Measurements from ENCODE around the gene ACAP1.
"Not testable (repeated sequence)": the region's sequence is repeated elsewhere in the genome, so short reads cannot be mapped to it uniquely, and the experiment has no call there.

ACAP1 gene

DNA sequence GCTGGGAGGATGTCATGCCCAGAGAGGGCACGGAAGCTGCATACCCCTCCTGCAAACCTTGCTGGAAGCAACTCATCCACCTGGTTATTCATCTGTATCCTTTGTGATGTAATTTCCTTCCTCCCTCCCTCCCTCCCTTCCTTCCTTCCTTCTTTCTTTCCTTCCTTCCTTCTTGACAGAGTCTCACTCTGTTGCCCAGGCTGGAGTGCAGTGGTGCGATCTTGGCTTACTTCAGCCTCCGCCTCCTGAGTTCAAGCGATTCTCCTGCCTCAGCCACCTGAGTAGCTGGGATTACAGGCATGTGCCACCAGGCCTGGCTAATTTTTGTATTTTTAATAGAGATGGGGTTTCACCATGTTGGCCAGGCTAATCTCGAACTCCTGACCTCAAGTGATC, 32.3 kb downstream of the ACAP1 start:
- H2BK12ac ChIP-seq (ENCODE audit: low read length); H3K14ac ChIP-seq (ENCODE audit: low read length); H2BK120ac ChIP-seq (ENCODE audit: insufficient read depth, low read length, poor library complexity); H4K91ac ChIP-seq (ENCODE audit: low read depth, low read length); H3K4me3 ChIP-seq (ENCODE audit: low read depth, low read length); H3K4ac ChIP-seq (ENCODE audit: low read depth, low read length); H3K36me3 ChIP-seq (ENCODE audit: control insufficient read depth in 1 of 2, insufficient read depth in 2 of 2, low read length in 2 of 2); H3K18ac ChIP-seq (ENCODE audit: low read length); H3K79me1 ChIP-seq (ENCODE audit: low read length); H3K27me3 ChIP-seq (ENCODE audit: insufficient read depth, low read length); H2BK5ac ChIP-seq (ENCODE audit: low read depth, low read length, poor library complexity); H2AK5ac ChIP-seq (ENCODE audit: low read length); DNase-seq; H4K8ac ChIP-seq (ENCODE audit: low read depth, low read length); H3K79me2 ChIP-seq (ENCODE audit: control insufficient read depth, insufficient read depth, low read length, poor library complexity); H3K23ac ChIP-seq (ENCODE audit: low read length); H3K4me2 ChIP-seq (ENCODE audit: low read length); H2AFZ ChIP-seq (ENCODE audit: insufficient read depth, low read length, poor library complexity); H3K27ac ChIP-seq (ENCODE audit: low read depth, low read length); H3K4me1 ChIP-seq (ENCODE audit: control insufficient read depth in 1 of 2, insufficient read depth in 2 of 2, low read length in 2 of 2); H3K9me3 ChIP-seq (ENCODE audit: insufficient read depth, low read depth, low read length); H3K9ac ChIP-seq (ENCODE audit: low read length); H4K12ac ChIP-seq (ENCODE audit: low read depth, low read length): not testable (repeated sequence)
- WGBS (ENCODE audit: extremely low coverage, insufficient coverage, insufficient read length): no CpG with 5 or more reads among the region's 5 CpGs

DNA sequence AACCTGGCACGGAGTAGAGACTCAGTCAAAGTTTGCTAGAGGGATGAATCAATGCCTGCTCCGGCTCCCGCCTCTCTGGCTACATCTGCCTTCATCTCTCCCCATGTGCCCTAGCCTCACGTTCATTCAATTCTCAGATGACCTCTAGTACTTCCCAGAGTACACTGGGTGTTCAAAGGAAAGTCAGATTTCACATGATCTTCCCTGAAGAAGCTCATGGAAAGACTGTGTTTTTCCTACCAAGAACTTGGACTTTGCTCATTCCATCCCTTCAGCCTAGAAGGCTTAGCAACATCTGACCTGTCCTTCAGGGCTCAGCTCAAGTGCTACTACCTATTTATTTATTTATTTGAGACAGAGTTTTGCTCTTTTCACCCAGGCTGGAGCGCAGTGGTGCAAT, 33.5 kb downstream of the ACAP1 start:
- WGBS (ENCODE audit: extremely low coverage, insufficient coverage, insufficient read length): no CpG with 5 or more reads among the region's 5 CpGs
- H3K4me3 ChIP-seq (ENCODE audit: low read depth, low read length): no peak overlapping the region
- H3K18ac ChIP-seq (ENCODE audit: low read length): no peak overlapping the region
- H2AFZ ChIP-seq (ENCODE audit: insufficient read depth, low read length, poor library complexity): no peak overlapping the region
- no peaks in the 10 kb centered on the region for H3K79me2 ChIP-seq (ENCODE audit: control insufficient read depth, insufficient read depth, low read length, poor library complexity)
- H2BK5ac ChIP-seq (ENCODE audit: low read depth, low read length, poor library complexity): no peak overlapping the region
- H2AK5ac ChIP-seq (ENCODE audit: low read length): no peak overlapping the region
- no peak overlapping the region for H4K8ac ChIP-seq (ENCODE audit: low read depth, low read length)
- H4K91ac ChIP-seq (ENCODE audit: low read depth, low read length): no peak overlapping the region
- H3K4ac ChIP-seq (ENCODE audit: low read depth, low read length): no peak overlapping the region
- H3K79me1 ChIP-seq (ENCODE audit: low read length): no peaks in the 10 kb centered on the region
- no peaks in the 10 kb centered on the region for H3K4me1 ChIP-seq (ENCODE audit: control insufficient read depth in 1 of 2, insufficient read depth in 2 of 2, low read length in 2 of 2)
- no peak for DNase-seq
- H3K27ac ChIP-seq (ENCODE audit: low read depth, low read length): no peak overlapping the region
- no peaks in the 10 kb centered on the region for H3K27me3 ChIP-seq (ENCODE audit: insufficient read depth, low read length)
- no peak overlapping the region for H3K4me2 ChIP-seq (ENCODE audit: low read length)
- H2BK120ac ChIP-seq (ENCODE audit: insufficient read depth, low read length, poor library complexity): no peak overlapping the region
- H4K12ac ChIP-seq (ENCODE audit: low read depth, low read length): no peak overlapping the region
- no peak overlapping the region for H3K23ac ChIP-seq (ENCODE audit: low read length)
- H3K14ac ChIP-seq (ENCODE audit: low read length): no peak overlapping the region
- H3K36me3 ChIP-seq (ENCODE audit: control insufficient read depth in 1 of 2, insufficient read depth in 2 of 2, low read length in 2 of 2): no peaks in the 10 kb centered on the region
- no peak overlapping the region for H3K9ac ChIP-seq (ENCODE audit: low read length)
- no peak overlapping the region for H2BK12ac ChIP-seq (ENCODE audit: low read length)
- no peaks in the 10 kb centered on the region for H3K9me3 ChIP-seq (ENCODE audit: insufficient read depth, low read depth, low read length)

DNA sequence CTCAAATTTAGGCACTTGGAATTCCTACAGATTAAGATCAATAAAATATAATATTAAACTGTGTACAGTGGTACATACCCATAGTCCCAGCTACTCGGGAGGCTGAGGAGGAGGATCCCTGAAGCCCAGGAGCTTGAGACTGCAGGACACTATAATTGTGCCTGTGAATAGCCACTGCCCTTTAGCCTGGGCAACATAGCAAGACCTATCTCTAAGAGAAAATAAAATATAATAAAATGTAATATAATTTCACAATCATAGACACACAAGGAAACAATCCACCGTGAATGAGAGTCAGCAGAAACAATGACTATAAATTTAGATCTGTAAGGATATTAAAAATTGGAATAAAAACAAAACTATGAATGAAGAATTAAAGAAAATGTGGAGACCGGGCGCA, 34.5 kb downstream of the ACAP1 start:
- Histone ChIP-seq H4K12ac (ENCODE audit: low read depth, low read length) (no peak overlapping the region), H3K4me1 (ENCODE audit: control insufficient read depth in 1 of 2, insufficient read depth in 2 of 2, low read length in 2 of 2) (no peaks in the 10 kb centered on the region), H3K27ac (ENCODE audit: low read depth, low read length) (no peak overlapping the region), H3K9me3 (ENCODE audit: insufficient read depth, low read depth, low read length) (no peaks in the 10 kb centered on the region), H3K14ac (ENCODE audit: low read length) (no peak overlapping the region), H4K91ac (ENCODE audit: low read depth, low read length) (no peak overlapping the region), H3K18ac (ENCODE audit: low read length) (no peak overlapping the region), H3K27me3 (ENCODE audit: insufficient read depth, low read length) (no peaks in the 10 kb centered on the region), H3K4me2 (ENCODE audit: low read length) (no peak overlapping the region), H2AFZ (ENCODE audit: insufficient read depth, low read length, poor library complexity) (no peak overlapping the region), H3K23ac (ENCODE audit: low read length) (no peak overlapping the region), H2BK120ac (ENCODE audit: insufficient read depth, low read length, poor library complexity) (no peak overlapping the region), H2BK5ac (ENCODE audit: low read depth, low read length, poor library complexity) (no peak overlapping the region), H4K8ac (ENCODE audit: low read depth, low read length) (no peak overlapping the region), H3K79me2 (ENCODE audit: control insufficient read depth, insufficient read depth, low read length, poor library complexity) (no peaks in the 10 kb centered on the region), H2BK12ac (ENCODE audit: low read length) (no peak overlapping the region), H3K4ac (ENCODE audit: low read depth, low read length) (no peak overlapping the region), H3K9ac (ENCODE audit: low read length) (no peak overlapping the region), H2AK5ac (ENCODE audit: low read length) (no peak overlapping the region), H3K79me1 (ENCODE audit: low read length) (no peaks in the 10 kb centered on the region), H3K4me3 (ENCODE audit: low read depth, low read length) (no peak overlapping the region), H3K36me3 (ENCODE audit: control insufficient read depth in 1 of 2, insufficient read depth in 2 of 2, low read length in 2 of 2) (no peaks in the 10 kb centered on the region)
- no CpG with 5 or more reads among the region's 4 CpGs for WGBS (ENCODE audit: extremely low coverage, insufficient coverage, insufficient read length)
- DNase-seq: no peak

DNA sequence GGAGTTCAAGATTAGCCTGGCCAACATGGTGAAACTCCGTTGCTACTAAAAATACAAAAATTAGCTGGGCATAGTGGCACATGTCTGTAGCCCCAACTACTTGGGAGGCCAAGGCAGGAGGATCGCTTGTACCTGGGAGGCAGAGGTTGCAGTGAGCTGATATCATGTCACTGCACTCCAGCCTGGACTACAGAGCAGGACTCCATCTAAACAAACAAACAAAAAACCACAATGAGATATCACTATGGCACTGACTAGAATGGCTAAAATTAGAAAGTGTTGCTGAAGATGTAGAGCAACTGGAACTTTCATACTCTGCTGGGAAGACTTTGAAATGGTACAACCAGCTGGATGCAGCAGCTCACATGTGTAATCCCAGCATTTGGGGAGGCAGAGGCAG, 38.0 kb downstream of the ACAP1 start:
- Histone ChIP-seq H3K23ac (ENCODE audit: low read length) (no peak overlapping the region), H3K4me2 (ENCODE audit: low read length) (no peak overlapping the region), H3K79me1 (ENCODE audit: low read length) (no peaks in the 10 kb centered on the region), H4K12ac (ENCODE audit: low read depth, low read length) (no peak overlapping the region), H3K4me1 (ENCODE audit: control insufficient read depth in 1 of 2, insufficient read depth in 2 of 2, low read length in 2 of 2) (no peaks in the 10 kb centered on the region), H3K27ac (ENCODE audit: low read depth, low read length) (no peak overlapping the region), H2AFZ (ENCODE audit: insufficient read depth, low read length, poor library complexity) (no peak overlapping the region), H2BK120ac (ENCODE audit: insufficient read depth, low read length, poor library complexity) (no peak overlapping the region), H3K9me3 (ENCODE audit: insufficient read depth, low read depth, low read length) (no peaks in the 10 kb centered on the region), H3K27me3 (ENCODE audit: insufficient read depth, low read length) (no peaks in the 10 kb centered on the region), H3K36me3 (ENCODE audit: control insufficient read depth in 1 of 2, insufficient read depth in 2 of 2, low read length in 2 of 2) (no peaks in the 10 kb centered on the region), H3K9ac (ENCODE audit: low read length) (no peak overlapping the region), H2BK12ac (ENCODE audit: low read length) (no peak overlapping the region), H4K91ac (ENCODE audit: low read depth, low read length) (no peak overlapping the region), H3K18ac (ENCODE audit: low read length) (no peak overlapping the region), H3K79me2 (ENCODE audit: control insufficient read depth, insufficient read depth, low read length, poor library complexity) (no peaks in the 10 kb centered on the region), H3K4me3 (ENCODE audit: low read depth, low read length) (no peak overlapping the region), H3K4ac (ENCODE audit: low read depth, low read length) (no peak overlapping the region), H3K14ac (ENCODE audit: low read length) (no peak overlapping the region), H2AK5ac (ENCODE audit: low read length) (no peak overlapping the region), H2BK5ac (ENCODE audit: low read depth, low read length, poor library complexity) (no peak overlapping the region), H4K8ac (ENCODE audit: low read depth, low read length) (no peak overlapping the region)
- WGBS (ENCODE audit: extremely low coverage, insufficient coverage, insufficient read length): no CpG with 5 or more reads among the region's 2 CpGs
- no peak for DNase-seq

All from trophoblast cell (in vitro differentiated cells and primary cell).